Measurements from ENCODE around the gene CT47B1.
"Not testable (repeated sequence)": the region's sequence is repeated elsewhere in the genome, so short reads cannot be mapped to it uniquely, and the experiment has no call there.

Gene CT47B1

DNA sequence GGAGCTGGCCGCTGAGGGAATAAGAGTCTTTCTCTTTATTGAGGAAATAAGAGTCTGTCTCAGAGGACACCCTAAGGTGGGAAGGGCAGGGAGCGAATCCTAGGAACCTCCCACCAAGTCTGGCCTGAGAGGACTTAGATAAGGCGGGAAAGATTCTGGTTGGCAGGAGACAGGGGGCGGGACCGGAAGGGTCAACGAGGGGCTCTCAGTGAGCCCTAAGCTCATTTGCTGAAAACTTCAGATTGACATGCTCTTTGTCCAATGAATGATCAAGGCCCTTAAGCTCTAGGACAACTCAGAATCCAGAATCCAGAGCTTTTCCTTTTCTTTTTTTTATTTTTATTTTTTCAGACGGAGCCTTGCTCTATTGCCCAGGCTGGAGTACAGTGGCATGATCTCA, at the start of gene CT47B1:
CT47B1 (minus strand) TSS at position 101 of the 400 bp plus-strand sequence. CDS start 196 bp downstream, outside the sequence.
- not testable (repeated sequence) for DNase-seq

GRCh38 chrX:120874678-120875557, 748 bp downstream of the CT47B1 start:
- DNase-seq, result no peak

- no peak for DNase-seq
Observed at GRCh38 chrX:120857240-120857639, 18.4 kb downstream of the CT47B1 start.

- DNase-seq, result no peak
Observed at GRCh38 chrX:120840827-120841226, 34.8 kb downstream of the CT47B1 start.

GRCh38 chrX:120839491-120839890, 36.2 kb downstream of the CT47B1 start:
- DNase-seq, result no peak

- DNase-seq, result not testable (repeated sequence)
Observed at GRCh38 chrX:120827213-120827612, 48.5 kb downstream of the CT47B1 start.

DNA sequence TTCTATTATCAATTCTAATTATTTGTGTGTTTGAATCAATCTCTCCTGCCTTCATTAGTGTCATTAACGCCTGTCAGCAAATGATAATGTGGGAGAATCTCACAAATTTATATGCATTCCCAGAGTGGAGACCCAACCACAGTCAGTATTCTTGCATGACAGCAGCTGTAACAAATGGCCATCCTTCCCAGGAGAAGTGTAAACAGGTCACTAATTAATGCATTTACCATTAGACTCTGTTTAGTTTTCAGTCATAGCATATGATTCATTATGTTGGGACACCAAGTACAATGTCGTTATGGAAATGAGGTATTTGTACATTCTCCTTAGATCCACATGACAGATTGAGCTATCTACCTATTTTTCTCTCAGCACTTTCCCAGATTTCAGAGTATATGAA, 50.5 kb downstream of the CT47B1 start:
- no peak for DNase-seq

DNA sequence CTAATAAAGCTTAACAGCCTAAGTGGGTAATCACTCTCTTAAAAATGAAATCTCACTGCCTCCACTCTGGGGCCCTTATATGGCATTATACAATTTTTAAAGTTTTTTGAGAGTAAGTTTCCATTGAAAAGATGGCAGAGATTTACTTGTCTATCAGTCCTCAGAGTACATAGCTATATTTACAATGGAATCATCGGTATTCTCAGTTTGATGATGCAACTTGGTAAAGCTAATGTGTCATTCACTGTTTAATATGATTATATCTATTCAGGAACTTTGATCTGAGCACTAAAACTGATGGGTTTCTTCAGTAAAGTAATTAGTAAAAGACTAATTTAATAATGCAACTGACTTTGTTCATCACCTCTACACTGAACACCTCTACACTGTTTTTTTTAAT, 51.6 kb downstream of the CT47B1 start:
- DNase-seq, result no peak

DNA sequence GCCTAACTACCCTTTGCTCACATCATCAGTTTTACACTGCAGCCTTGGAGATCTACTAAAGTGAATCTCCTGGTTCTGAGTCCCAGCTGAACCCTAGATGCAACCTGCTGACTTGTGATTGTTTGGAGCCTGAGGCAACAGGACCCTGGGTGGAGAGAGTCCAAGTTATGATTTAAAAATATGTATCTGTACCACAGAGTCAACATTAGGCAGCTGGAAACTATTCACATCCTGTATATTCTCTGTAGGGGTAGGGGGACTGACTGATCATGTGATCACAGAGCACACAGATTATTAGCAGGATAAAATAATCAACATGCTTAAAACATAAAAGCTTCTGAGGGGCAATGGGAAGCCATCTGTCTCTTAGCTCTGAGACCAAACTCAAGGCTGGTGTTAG, 52.1 kb downstream of the CT47B1 start:
- no peak for DNase-seq
